Panc1 (cell line): ENCODE data around the gene MN1. TPM values are rescaled to one million over a fixed set of nuclear protein-coding genes. Genes with fewer than 3 reads are reported as not detected.

Experiments used
- ATAC-seq: fragments of 200-7000 bp; cut with Tn5 transposase; 2 replicates; pipeline ENCODE4 v1.9.1; 2020; ENCODE audit warnings: mild to moderate bottlenecking, moderate library complexity
- BruUV-seq: library from RNA; stranded (reverse); fragments of 400-500 nt; replicated peaks from 2 replicates; lab custom pipeline; 2021; lab: Mats Ljungman, UMichigan
- CTCF ChIA-PET: fragments of 300-600 bp; sonication (Branson Sonifier 250); formaldehyde crosslinking; loops from one replicate; lab custom pipeline; 2022; ENCODE audit warnings: antibody characterized with exemption; lab: Charles Lee
- POLR2A ChIA-PET: fragments of 300-600 bp; sonication (Branson Sonifier 250); formaldehyde crosslinking; loops from one replicate; lab custom pipeline; 2022; ENCODE audit warnings: antibody characterized with exemption; lab: Charles Lee
- DNase-seq: peaks from one replicate; pipeline ENCODE4 v3.0.0-alpha.2; 2010; ENCODE audit warnings: low read depth, low spot score
- H3K27ac ChIP-seq: 2 replicates; pipeline ENCODE4 v1.5.1; 2011; ENCODE audit warnings: mild to moderate bottlenecking, low read length, inconsistent platforms
- H3K27me3 ChIP-seq: fragments of 200-500 bp; sonication (Bioruptor generic); 2 replicates; pipeline ENCODE4 v1.6.0; 2014; ENCODE audit warnings: low read length, inconsistent platforms; ENCODE audit not compliant: control insufficient read depth, insufficient read depth
- H3K36me3 ChIP-seq: fragments of 200-500 bp; sonication (Bioruptor generic); 2 replicates; pipeline ENCODE4 v1.5.1; 2014; ENCODE audit warnings: inconsistent platforms, mild to moderate bottlenecking, low read length, moderate library complexity; ENCODE audit not compliant: control insufficient read depth, insufficient read depth
- H3K4me1 ChIP-seq: 2 replicates; pipeline ENCODE4 v1.5.1; 2011; ENCODE audit warnings: inconsistent platforms, mild to moderate bottlenecking, low read length, moderate library complexity; ENCODE audit not compliant: control insufficient read depth, insufficient read depth
- H3K4me3 ChIP-seq, 2 experiments: 2 replicates each; pipeline ENCODE4 v1.5.1; 2011 to 2012; ENCODE audit warnings: low read depth in 2 of 2, low read length in 2 of 2, mild to moderate bottlenecking in 2 of 2, inconsistent platforms in 1 of 2, moderate library complexity in 1 of 2
- H3K9me3 ChIP-seq: fragments of 200-500 bp; sonication (Bioruptor generic); 2 replicates; pipeline ENCODE4 v1.5.1; 2014; ENCODE audit warnings: low read depth, mild to moderate bottlenecking, inconsistent platforms, low read length, moderate library complexity; ENCODE audit not compliant: control insufficient read depth, insufficient read depth
- CTCF ChIP-seq: fragments of 450-650 bp; IDR thresholded peaks from 2 replicates; pipeline ENCODE4 v1.5.1; 2017; ENCODE audit warnings: mild to moderate bottlenecking
- POLR2AphosphoS5 ChIP-seq: IDR thresholded peaks from 2 replicates; pipeline ENCODE4 v1.6.1; 2012; ENCODE audit warnings: mild to moderate bottlenecking, low read depth, low read length, moderate library complexity
- REST ChIP-seq, 2 experiments: IDR thresholded peaks; 2 replicates each; pipeline ENCODE4 v1.6.1; 2011 to 2012; ENCODE audit warnings: low read depth in 2 of 2, control low read depth in 1 of 2, low read length in 1 of 2, mild to moderate bottlenecking in 1 of 2, moderate library complexity in 1 of 2; ENCODE audit not compliant: insufficient read depth in 1 of 2
- SIN3A ChIP-seq: IDR thresholded peaks from 2 replicates; pipeline ENCODE4 v1.6.1; 2012; ENCODE audit warnings: low read depth, mild to moderate bottlenecking, low read length, moderate library complexity, borderline replicate concordance; ENCODE audit not compliant: insufficient read depth
- TCF7L2 ChIP-seq: IDR thresholded peaks from 2 replicates; pipeline ENCODE4 v1.6.1; 2011; ENCODE audit warnings: mild to moderate bottlenecking, low read depth, low read length, inconsistent platforms
- in situ Hi-C: cut with HindIII; loops from 2 replicates; pipeline ENCODE4 v1.10.0; 2016; ENCODE audit warnings: low sequenced_read_pairs, low pct_unique_long_range_greater_than_20kb
- intact Hi-C: fragments of 100-400 bp; cut with micrococcal nuclease; formaldehyde crosslinking; loops from one replicate; pipeline ENCODE4 v1.10.0; 2022; ENCODE audit not compliant: unreplicated experiment
- total RNA-seq: library from RNA; stranded (reverse); gene quantifications from one replicate; pipeline ENCODE4 v1.2.1, GENCODE V29; 2021; ENCODE audit not compliant: unreplicated experiment

MN1 gene
- total RNA-seq, 1 experiment from 2014 or later, result 0.51 TPM

GRCh38 chr22:27808451-27809225 lies 7.1 kb upstream of the MN1 start:
- Histone ChIP-seq H3K9me3 (no peaks in the 10 kb centered on the region), H3K4me1 (no peaks in the 10 kb centered on the region), H3K4me3 (no peak overlapping the region), H3K27ac (no peak overlapping the region), H3K36me3 (no peaks in the 10 kb centered on the region), H3K27me3 (no peaks in the 10 kb centered on the region)
- BruUV-seq, result no TSS peak
- ChIA-PET POLR2A (no interaction called here), CTCF (no interaction called here)
- in situ Hi-C loops, result no loop called here
- intact Hi-C loops, result no loop called here
- no peak for DNase-seq
- TF ChIP-seq REST (IDR thresholded peaks at IDR 0.05; ENCODE audit: insufficient read depth in 1 of 2, low read depth in 2 of 2, low read length in 1 of 2), result no peak
- TF ChIP-seq CTCF, result no peak
- no peak for TF ChIP-seq TCF7L2
- TF ChIP-seq POLR2AphosphoS5, result no peak
- no peak for TF ChIP-seq SIN3A
- ATAC-seq, result no peak

GRCh38 chr22:27805841-27806240 lies 4.3 kb upstream of the MN1 start:
- DNase-seq, result no peak
- no peak for TF ChIP-seq CTCF
- no peak for TF ChIP-seq REST (IDR thresholded peaks at IDR 0.05; ENCODE audit: insufficient read depth in 1 of 2, low read depth in 2 of 2, low read length in 1 of 2)
- no peak for TF ChIP-seq SIN3A
- no peak for TF ChIP-seq TCF7L2
- TF ChIP-seq POLR2AphosphoS5, result no peak
- Histone ChIP-seq H3K9me3 (no peaks in the 10 kb centered on the region), H3K4me3 (no peak overlapping the region), H3K27ac (no peak overlapping the region), H3K36me3 (no peaks in the 10 kb centered on the region; the same call in 1 of the 2 replicates), H3K4me1 (0 out of 2 replicates have a peak, but pooled peaks cover 4% of the 10 kb centered on the region), H3K27me3 (no peaks in the 10 kb centered on the region)
- CTCF ChIA-PET, result no interaction called here
- no peak for ATAC-seq
- POLR2A ChIA-PET, result no interaction called here
- in situ Hi-C loops, result no loop called here
- intact Hi-C loops, result no loop called here
- no TSS peak for BruUV-seq
